ENCODE data around the gene FTCDNL1.

GRCh38 chr2:199862788-199863187, 11.8 kb upstream of the FTCDNL1 start:
- no peak for TF ChIP-seq CTCF (conservative IDR thresholded peaks at IDR 0.05)
- no peak for TF ChIP-seq EZH2 (IDR thresholded peaks at IDR 0.05; ENCODE audit: low read depth)

All from PC-9 (cell line).